Astrocyte of the hippocampus (primary cell): ENCODE results near the gene SLBP.

ENCODE experiments used
- DNase-seq: peaks from one replicate; pipeline ENCODE4 v3.0.0; 2011; ENCODE audit warnings: low read depth, low spot score

SLBP gene

DNA sequence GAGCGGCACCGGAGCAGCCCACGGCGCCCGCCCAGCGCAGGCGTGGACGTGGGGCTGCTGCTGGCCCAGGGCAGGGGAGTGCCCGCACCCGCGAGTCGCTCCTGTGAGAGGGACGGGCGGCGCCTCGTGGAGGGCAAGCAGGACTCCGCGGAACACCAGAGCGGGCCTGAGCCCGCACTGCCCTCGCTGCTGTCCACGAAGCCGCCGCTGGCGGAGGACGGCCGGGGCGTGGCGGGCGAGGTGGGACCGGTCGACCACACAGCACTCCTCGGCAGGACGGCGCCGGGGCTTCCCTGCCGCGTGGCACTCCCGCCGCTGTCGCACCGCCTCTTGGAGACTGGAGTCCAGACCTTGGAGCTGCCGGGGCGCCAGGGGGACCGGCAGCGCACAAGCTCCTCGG lies 57.0 kb downstream of the SLBP start:
- DNase-seq = no peak

DNA sequence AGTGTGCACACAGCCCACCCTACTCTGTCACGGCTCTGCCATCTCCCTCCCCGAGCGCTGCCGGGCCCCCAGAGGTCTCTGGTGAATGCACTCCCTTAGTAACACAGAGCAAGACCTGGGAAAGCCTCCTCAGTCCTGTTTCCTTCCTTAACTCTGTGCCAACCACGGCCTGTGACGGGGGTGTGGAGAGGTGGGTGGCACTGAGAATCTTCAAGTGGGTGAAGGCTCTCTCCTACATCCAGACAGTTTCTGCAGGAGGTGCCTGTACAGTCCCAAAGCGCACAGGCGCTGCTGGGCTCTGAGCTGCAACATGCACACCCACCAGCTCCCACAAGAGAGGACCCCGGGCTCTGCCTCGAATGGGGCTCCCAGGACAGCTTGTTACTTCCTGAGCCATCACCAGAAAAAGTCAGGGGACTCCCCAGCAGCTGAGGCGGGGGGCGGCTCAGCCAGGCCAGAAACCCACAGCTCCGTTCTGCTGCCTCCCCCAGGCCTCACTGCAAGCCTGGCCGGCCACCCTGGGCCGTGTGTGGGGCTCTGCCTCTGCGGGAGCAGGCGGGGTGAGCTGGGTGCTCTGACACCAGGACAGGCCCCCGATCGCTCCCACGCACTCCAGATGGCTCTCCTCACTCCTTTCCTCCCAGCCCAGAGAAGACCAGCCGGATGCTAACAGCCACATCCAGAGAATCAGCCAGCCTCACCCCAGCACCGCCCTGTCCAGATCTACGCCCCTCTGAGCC lies 57.7 kb downstream of the SLBP start:
- no peak for DNase-seq

DNA sequence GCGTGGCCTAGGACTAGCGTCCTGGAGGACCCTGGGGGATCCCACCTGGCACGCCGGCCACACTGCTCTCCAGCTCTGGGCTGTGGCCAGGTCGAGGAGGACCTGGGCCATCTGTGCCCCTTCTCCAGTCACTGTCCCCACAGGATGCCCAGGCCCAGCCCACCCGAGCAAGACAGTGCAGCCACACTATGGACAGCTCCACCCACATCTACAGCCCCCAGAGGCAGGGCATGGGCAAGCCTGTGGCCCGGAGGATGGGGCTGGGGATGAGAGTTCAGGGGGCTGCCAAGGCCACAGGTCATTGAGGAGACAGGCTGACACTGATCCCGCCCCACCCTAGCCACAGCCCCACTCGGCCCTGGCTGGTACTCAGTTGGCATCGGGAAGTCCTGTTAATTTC lies 58.3 kb downstream of the SLBP start:
- no peak for DNase-seq

DNA sequence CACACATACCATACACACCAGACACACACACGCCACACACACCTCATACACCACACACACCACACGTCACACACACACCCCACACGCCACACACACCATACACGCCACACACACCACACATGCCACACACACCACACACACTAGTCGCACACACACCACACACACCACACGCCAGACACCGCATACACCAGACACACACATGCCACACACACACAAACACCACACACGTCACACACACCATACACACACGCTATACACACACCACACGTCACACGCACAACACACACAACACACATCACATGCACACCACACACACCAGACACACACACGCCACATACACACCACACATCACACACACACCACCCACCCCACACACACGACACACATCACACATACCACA lies 60.0 kb downstream of the SLBP start:
- DNase-seq = no peak

DNA sequence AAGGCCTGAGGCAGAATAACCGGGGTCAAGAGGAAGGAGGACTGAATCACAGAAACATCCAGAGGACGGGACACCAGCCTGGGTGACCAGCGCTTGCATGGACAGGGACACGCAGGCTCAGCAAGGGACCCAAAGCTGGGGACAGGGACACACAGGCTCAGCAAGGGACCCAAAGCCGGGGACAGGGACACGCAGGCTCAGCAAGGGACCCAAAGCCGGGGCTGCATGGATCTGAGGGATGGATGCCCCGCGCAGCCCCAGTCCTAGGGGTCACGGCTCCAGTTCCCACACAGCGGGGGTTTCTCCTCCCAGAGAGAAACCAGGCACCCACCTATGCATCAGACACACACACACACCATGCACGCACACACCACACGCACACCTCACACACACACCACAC lies 60.5 kb downstream of the SLBP start:
- DNase-seq = no peak

DNA sequence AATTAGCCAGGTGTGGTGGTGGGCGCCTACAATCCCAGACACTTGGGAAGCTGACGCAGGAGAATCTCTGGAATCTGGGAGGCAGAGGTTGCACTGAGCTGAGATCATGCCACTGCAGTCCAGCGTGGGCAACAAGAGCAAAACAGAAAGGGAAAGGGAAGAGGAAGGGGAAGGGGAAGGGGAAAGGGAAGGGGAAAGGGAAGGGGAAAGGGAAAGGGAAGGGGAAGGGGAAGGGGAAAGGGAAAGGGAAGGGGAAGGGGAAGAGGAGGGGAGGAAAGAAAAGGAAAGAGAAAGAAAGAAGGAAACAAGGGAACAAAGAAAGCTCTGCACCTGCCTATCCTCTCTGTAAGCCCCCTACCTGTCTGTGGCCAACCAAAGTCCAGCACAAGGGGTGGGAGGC lies 63.2 kb downstream of the SLBP start:
- no peak for DNase-seq

DNA sequence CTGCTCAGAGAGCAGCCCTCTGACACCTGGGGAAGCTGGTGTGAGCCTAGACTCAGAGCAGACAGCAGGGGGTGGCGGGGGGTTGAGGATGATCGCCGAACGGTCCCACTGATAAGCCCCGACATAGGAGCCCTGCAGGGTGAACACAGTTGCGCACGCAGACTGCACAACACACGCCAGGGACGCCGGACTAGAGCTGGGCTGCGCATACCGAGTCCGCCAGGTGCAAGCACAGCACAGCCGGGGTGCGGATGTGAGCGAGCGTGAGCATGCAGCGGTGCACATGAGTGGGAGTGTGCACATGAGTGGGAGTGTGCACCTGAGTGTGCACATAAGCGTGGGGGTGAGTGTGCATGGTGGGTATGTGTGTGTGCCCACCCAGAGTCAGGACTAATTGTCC lies 64.7 kb downstream of the SLBP start:
- no peak for DNase-seq

DNA sequence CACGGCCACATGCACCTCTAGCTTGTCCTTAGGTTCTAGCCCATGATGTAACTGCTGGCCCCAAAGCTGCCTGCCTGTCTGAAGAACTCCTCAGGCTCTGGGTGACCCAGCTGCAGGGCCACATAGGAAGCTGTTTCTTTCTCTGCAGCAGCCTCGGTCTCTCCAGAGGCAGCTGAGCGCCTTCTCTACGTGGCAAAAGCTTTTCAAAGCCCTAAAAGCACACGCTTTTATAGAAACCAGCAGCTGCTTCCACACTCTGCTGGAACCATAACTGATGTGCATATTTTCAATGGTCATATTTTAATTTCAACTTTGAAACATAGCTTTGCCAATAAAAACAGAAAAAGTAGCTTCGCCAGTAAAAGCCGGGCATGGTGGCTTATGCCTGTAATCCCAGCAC lies 65.4 kb downstream of the SLBP start:
- no peak for DNase-seq

DNA sequence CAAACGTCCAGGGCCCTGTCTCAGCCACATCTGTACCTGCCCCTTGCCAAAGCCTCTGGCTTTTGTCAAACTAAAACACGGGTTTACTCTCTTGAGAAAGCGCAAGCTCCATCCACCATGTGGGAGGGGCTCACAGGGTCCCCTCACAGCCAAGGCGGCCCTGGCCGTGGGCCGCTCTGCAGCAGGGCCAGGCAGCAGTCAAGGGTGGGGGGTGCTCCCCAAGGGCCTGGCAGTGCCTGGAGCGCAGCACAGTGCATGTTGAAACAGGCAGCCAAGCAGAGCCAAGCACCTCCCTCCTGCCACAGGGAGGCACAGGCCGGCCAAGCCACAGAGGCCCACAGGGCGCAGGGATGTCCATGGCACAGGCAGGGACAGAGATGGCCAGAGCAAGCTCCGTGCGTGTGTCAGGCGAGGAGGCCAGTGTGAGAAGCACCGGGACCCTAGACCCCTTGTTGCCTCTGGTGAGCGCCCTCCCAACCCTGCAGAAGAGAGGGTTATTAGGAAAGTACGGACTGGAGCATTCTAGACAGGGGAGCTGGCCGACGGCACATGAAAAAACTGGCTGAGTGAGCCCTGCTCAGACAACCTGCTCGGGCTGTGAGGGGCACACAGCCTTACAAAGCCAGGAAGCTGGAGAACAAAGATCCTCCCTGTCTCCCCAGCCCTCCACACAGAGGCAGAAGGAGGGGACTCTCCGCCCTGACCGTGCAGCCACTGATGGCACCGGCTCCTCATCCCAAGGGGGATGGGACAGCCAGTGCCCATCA lies 67.0 kb downstream of the SLBP start:
- DNase-seq = peak; percentile 75

DNA sequence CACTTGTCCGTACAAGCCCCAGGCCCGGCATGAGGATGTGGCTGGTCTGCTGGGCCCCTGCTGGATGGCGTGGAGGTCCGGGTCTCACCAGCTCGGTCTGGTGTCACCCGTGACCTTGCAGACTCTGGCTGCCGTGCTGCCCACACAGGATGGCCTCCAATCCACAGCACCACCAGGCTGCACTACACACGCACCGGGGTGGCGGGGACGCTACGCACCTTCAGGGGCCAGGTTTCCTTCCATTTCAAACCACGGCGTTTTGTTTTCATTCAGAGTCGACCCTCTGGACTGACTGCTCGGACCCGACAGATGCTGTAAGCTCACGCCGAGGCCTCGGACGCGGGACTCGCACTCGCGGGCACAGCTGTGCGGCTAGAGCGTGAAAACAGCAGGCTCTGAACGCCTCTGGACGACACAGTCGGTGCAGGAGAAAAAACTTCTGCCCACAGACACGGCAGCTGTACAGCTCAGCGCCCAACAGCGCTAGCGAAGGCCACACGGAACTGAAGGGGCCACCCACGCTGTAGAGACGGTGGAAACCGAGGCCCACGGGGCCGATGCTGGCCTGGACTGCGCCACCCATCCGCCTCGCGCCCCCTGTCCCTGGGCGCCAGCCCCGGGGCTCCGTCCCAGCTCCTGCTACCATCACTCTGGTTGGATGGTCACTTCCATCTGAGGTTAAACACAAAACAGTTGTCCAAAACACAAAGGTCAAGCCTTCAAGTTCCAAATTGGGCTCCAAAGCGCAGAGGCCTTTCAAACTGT lies 68.0 kb downstream of the SLBP start:
- no peak for DNase-seq
